ENCODE results near the gene BICRA. TPM values are rescaled to one million over a fixed set of nuclear protein-coding genes. Genes with fewer than 3 reads are reported as not detected.

Gene BICRA
- total RNA-seq, 1 experiment from 2014 or later: 24.4 TPM

- Mint-ChIP-seq H3K4me1 (ENCODE audit: low read depth, unreplicated experiment) (peaks cover 18% of the 10 kb centered on the region), H3K27ac (ENCODE audit: unreplicated experiment) (no peak overlapping the region), H3K9me3 (ENCODE audit: low read depth, unreplicated experiment) (no peaks in the 10 kb centered on the region), H3K27me3 (ENCODE audit: unreplicated experiment) (peaks cover 18% of the 10 kb centered on the region), H3K36me3 (ENCODE audit: insufficient read depth, unreplicated experiment) (peaks cover 45% of the 10 kb centered on the region), H3K4me3 (ENCODE audit: low read depth, unreplicated experiment) (peak overlapping the region; percentile 88)
- intact Hi-C loops (cut with micrococcal nuclease; ENCODE audit: unreplicated experiment): loop anchor here (2.0 to 5.0 kb wide), 3 partner anchors 91 to 169 kb away; no protein-coding TSS in a partner anchor
- CTCF ChIA-PET: interaction anchor here (0.6 to 1.1 kb wide), 4 partner anchors 24 to 92 kb away, joined by 3 to 6 read pairs (median 4); partner anchors contain the start of gene NAPA
- DNase-seq: no peak
- TSS peak; percentile 79 for BruUV-seq (replicated peaks)
- TF ChIP-seq CTCF (IDR thresholded peaks at IDR 0.05; ENCODE audit: unreplicated experiment): no peak
Observed at GRCh38 chr19:47607564-47608073, 1.3 kb upstream of the BICRA start.

- CTCF ChIA-PET: interaction anchor here (0.8 to 1.1 kb wide), 2 partner anchors 25 to 93 kb away, joined by 3 to 6 read pairs; partner anchors contain the start of gene NAPA
Observed at GRCh38 chr19:47608074-47608918, 638 bp upstream of the BICRA start.

GRCh38 chr19:47609906-47610894 is 1.3 kb downstream of the BICRA start:
- H3K9me3 Mint-ChIP-seq (ENCODE audit: low read depth, unreplicated experiment): no peaks in the 10 kb centered on the region
- no peaks in the 10 kb centered on the region for H3K27me3 Mint-ChIP-seq (ENCODE audit: unreplicated experiment)
- peaks cover 45% of the 10 kb centered on the region for H3K36me3 Mint-ChIP-seq (ENCODE audit: insufficient read depth, unreplicated experiment)
- no TSS peak for BruUV-seq (replicated peaks)
- peaks cover 20% of the 10 kb centered on the region for H3K4me1 Mint-ChIP-seq (ENCODE audit: low read depth, unreplicated experiment)
- peak; percentile 50 for DNase-seq
- peak overlapping the region; percentile 88 for H3K4me3 Mint-ChIP-seq (ENCODE audit: low read depth, unreplicated experiment)
- TF ChIP-seq CTCF (IDR thresholded peaks at IDR 0.05; ENCODE audit: unreplicated experiment): no peak
- intact Hi-C loops (cut with micrococcal nuclease; ENCODE audit: unreplicated experiment): loop anchor here (2.0 to 5.0 kb wide), 3 partner anchors 89 to 171 kb away; no protein-coding TSS in a partner anchor
- peak overlapping the region; percentile 54 for H3K27ac Mint-ChIP-seq (ENCODE audit: unreplicated experiment)
- CTCF ChIA-PET: interaction anchor here (0.6 to 1.9 kb wide), 4 partner anchors 88 to 174 kb away, joined by 3 to 10 read pairs (median 4); partner anchors contain the start of gene NAPA

More at GRCh38 chr19:47608074-47608918, 638 bp upstream of the BICRA start:
- Mint-ChIP-seq H3K27me3 (ENCODE audit: unreplicated experiment) (peaks cover 11% of the 10 kb centered on the region), H3K36me3 (ENCODE audit: insufficient read depth, unreplicated experiment) (peaks cover 45% of the 10 kb centered on the region), H3K4me3 (ENCODE audit: low read depth, unreplicated experiment) (peak overlapping the region; percentile 88), H3K9me3 (ENCODE audit: low read depth, unreplicated experiment) (no peaks in the 10 kb centered on the region), H3K27ac (ENCODE audit: unreplicated experiment) (peak overlapping the region; percentile 70), H3K4me1 (ENCODE audit: low read depth, unreplicated experiment) (peaks cover 18% of the 10 kb centered on the region)
- no TSS peak for BruUV-seq (replicated peaks)
- DNase-seq: peak; percentile 99
- no peak for TF ChIP-seq CTCF (IDR thresholded peaks at IDR 0.05; ENCODE audit: unreplicated experiment)
- intact Hi-C loops (cut with micrococcal nuclease; ENCODE audit: unreplicated experiment): loop anchor here (2.0 to 5.0 kb wide), 3 partner anchors 91 to 169 kb away; no protein-coding TSS in a partner anchor

DNA sequence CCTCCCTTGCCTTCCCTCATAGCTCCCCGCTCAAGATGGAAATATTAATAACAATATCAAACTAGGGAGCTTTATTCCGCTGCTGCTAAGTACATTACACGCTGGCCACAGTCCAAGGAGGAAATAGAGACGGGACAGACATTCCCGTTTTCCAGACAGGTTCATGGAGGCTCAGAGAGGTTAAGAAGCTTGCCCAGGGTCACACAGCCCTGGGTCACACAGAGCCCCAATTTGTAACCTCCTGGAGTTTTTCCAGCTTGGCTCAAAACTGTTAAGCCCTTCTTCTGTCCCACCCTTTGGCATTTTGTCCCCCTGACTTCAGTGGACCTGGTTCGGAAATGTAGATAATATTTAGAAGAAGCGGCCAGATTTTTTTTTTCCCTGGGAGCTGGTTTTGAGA is 2.0 kb downstream of the BICRA start:
- CTCF ChIA-PET: interaction anchor here (1.2 to 1.9 kb wide), 4 partner anchors 11 to 174 kb away, joined by 3 to 10 read pairs (median 5); partner anchors contain the start of gene NAPA
- no peak for DNase-seq
- no peaks in the 10 kb centered on the region for H3K27me3 Mint-ChIP-seq (ENCODE audit: unreplicated experiment)
- TSS peak; percentile 40 for BruUV-seq (replicated peaks)
- intact Hi-C loops (cut with micrococcal nuclease; ENCODE audit: unreplicated experiment): no loop called here
- H3K36me3 Mint-ChIP-seq (ENCODE audit: insufficient read depth, unreplicated experiment): peaks cover 45% of the 10 kb centered on the region
- no peak for TF ChIP-seq CTCF (IDR thresholded peaks at IDR 0.05; ENCODE audit: unreplicated experiment)
- peaks cover 25% of the 10 kb centered on the region for H3K4me1 Mint-ChIP-seq (ENCODE audit: low read depth, unreplicated experiment)
- peak overlapping the region; percentile 54 for H3K27ac Mint-ChIP-seq (ENCODE audit: unreplicated experiment)
- no peaks in the 10 kb centered on the region for H3K9me3 Mint-ChIP-seq (ENCODE audit: low read depth, unreplicated experiment)
- H3K4me3 Mint-ChIP-seq (ENCODE audit: low read depth, unreplicated experiment): peak overlapping the region; percentile 88
